Stimulated activated CD8-positive, alpha-beta memory T cell treated with anti-CD3 and anti-CD28 coated beads, Interleukin-12 subunit alpha, Interleukin-12 subunit beta, amount 100 ng/mL, for 24 hours (primary cell): ENCODE results near the gene NFATC1.
A peak's percentile ranks its signal among the peaks of the same experiment; 100 is the strongest.

Experiments used
- DNase-seq: peaks from one replicate; pipeline ENCODE4 v3.0.0-alpha.2; 2020; ENCODE audit errors: extremely low read depth

Gene NFATC1

DNA sequence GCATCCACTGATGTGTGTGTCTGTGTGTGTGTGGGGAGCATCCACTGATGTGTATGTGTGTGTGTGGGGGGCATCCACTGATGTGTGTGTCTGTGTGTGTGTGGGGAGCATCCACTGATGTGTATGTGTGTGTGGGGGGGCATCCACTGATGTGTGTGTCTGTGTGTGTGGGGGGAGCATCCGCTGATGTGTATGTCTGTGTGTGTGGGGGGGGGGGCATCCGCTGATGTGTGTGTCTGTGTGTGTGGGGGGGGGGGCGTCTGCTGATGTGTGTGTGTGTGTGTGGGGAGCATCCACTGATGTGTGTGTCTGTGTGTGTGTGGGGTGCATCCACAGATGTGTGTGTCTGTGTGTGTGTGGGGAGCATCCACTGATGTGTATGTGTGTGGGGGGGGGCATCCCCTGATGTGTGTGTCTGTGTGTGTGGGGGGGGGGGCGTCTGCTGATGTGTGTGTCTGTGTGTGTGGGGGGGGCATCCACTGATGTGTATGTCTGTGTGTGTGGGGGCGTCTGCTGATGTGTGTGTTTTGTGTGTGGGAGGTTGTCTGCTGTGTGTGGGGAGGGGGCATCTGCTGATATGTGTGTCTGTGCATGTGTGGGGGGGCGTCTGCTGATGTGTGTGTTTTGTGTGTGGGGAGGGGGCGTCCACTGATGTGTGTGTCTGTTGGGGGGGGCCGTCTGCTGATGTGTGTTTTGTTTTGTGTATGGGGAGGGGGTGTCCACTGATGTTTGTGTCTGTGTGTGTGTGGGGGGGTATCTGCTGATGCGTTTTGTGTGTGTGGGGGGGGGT is 125.9 kb downstream of the NFATC1 start:
- DNase-seq = no peak

GRCh38 chr18:79522451-79523205 is 126.9 kb downstream of the NFATC1 start:
- DNase-seq = peak; percentile 39

DNA sequence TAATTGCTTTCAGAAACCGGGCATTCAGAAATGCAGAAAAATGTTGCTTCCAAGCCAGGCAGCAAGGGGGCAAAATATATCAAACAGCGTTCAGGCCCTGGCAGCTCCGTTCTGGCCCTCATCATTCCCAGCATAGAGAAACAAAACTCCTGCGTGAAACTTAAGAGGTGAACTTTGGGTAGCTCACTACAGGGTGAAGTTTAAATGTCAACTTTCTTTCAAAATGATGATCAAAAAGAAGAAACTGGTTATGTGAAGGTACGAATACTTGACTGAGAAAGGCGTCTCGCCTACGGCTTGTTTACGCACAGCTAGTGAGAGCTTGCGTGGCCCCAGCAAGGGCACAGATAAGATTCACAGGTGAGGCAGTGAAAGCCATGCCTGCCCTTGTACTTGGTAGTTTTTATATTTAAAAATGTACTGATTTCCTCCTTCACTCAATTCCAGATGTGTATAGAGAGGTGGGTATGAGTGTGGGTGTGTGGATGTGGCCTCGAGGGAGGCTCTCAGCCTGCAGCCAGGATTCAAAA is 127.5 kb downstream of the NFATC1 start:
- peak; percentile 47 for DNase-seq

- peak; percentile 45 for DNase-seq
These were observed 128.0 kb downstream of the NFATC1 start for GRCh38 chr18:79523736-79524180.

DNA sequence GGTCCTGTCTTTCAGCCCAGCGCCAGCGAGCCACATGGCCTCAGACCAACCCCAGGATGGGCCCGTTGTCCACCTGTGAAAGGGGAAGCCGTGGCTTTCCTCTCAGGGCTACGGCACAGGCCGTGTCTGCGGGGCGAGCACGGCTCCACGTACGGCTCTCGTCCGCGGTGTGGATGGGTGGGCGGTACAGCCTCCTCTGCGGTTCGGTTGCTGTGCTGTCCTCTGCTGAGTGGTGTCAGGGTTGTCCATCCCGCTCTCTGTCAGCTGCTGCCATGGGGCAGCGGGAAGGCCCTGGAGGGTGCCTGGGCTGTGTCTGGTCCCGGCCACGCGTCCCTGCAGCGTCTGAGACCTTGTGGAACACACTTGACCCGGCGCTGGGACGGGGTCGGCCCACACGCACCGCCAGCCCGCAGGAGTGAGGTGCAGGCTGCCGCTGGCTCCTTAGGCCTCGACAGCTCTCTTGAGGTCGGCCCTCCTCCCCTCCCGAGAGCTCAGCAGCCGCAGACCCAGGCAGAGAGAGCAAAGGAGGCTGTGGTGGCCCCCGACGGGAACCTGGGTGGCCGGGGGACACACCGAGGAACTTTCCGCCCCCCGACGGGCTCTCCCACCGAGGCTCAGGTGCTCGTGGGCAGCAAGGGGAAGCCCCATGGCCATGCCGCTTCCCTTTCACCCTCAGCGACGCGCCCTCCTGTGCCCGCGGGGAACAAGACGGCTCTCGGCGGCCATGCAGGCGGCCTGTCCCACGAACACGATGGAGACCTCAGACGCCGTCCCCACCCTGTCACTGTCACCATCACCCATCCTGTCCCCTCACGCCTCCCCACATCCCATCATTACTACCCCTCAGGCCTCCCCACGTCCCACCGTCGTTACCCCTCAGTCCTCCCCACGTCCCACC is 128.7 kb downstream of the NFATC1 start:
- DNase-seq = peak; percentile 26

DNA sequence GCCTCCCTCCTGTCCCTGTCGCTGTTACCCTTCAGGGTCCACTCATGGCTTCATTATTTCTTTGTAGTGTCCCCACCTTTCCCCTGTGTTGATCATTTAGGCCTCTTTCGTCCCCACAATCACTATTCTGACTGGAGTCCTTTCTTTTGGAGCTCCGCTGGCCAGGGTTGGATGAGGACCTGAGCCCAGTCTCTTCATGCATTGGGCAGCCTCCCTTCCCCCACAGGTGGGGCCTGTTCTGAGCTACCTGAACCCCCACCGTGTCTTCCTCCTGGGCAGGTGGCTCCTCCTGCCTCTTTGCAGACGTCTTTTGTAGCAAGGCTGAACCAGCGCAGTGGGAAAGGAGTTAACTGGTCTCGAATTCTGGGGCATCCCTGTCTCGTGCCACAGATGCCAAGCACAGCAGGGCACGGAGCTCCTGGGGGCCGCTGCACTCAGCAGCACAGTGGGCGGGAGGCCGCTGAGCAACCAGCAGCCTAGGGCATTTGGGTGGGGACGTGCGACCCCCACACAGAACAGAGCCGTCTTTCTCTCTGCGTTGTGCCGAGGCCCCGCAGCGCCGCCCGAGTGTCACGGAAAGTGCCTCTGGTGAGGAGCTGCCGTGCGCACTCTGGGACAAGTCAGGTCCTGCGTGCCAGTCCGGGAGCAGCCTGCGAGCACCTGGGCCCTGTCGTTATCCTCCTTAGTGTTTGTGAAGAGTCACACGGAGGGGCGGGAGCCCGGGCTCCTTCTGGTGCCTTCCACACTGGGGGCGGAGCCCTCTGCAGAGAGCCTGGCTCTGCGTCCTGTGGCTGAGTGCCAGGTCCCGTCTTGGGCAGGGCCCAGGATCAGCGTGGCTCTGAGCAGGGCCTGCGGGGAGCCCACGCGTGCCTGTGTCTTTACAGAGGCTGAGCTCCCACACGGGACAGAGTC is 130.1 kb downstream of the NFATC1 start:
- no peak for DNase-seq

- no peak for DNase-seq
These were observed 131.0 kb downstream of the NFATC1 start for GRCh38 chr18:79526468-79527460.

GRCh38 chr18:79527656-79528315 is 132.1 kb downstream of the NFATC1 start:
- no peak for DNase-seq

- no peak for DNase-seq
These were observed 132.6 kb downstream of the NFATC1 start for GRCh38 chr18:79528316-79528695.

- peak; percentile 37 for DNase-seq
These were observed 133.1 kb downstream of the NFATC1 start for GRCh38 chr18:79528846-79529245.

- no peak for DNase-seq
These were observed 133.6 kb downstream of the NFATC1 start for GRCh38 chr18:79529296-79529695.

- no peak for DNase-seq
These were observed 134.3 kb downstream of the NFATC1 start for GRCh38 chr18:79529991-79530390.

DNA sequence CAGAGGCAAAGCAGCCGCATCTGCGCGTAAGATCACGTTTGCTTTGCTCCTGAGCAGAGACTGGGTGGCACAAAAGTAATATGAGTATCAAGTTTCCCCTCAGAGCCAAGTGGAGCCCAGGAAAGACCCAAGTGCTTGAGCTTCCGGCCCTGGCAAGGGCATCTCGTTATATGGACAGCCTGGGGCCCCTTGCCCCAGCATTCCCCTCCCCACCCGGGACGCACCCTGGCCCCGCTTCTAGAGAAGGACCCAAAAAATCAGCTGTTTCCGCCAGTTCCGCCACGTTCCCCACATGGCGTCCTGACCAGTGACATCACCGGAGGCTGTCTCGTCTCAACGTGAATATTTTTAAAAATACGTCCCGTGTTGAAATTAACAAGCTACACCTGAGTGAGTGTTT is 135.1 kb downstream of the NFATC1 start:
- no peak for DNase-seq

GRCh38 chr18:79531386-79531785 is 135.7 kb downstream of the NFATC1 start:
- DNase-seq = no peak

GRCh38 chr18:79531926-79532312 is 136.2 kb downstream of the NFATC1 start:
- DNase-seq = no peak

GRCh38 chr18:79532313-79533007 is 136.7 kb downstream of the NFATC1 start:
- no peak for DNase-seq

GRCh38 chr18:79533146-79533545 is 137.4 kb downstream of the NFATC1 start:
- DNase-seq = no peak

DNA sequence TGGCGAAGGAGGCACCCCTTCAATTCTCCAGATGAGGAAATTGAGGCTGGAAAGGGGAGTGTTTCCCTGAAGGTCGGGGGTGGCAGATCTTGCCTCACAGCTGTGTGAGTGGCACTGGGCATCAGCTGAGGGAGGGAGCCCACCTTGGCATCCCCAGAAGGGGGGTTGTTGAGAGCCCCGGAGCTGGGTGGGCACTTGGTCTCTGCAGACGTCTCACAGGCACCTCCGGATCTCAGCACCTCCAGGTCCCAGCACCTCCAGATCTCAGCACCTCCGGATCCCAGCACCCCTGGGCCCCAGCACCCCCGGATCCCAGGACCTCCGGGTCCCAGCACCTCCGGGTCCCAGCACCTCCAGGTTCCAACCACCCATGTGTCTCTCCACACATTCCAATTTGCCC is 137.9 kb downstream of the NFATC1 start:
- no peak for DNase-seq
